ENCODE measurements around the gene TXK.

The TXK gene

GRCh38 chr4:48137846-48138245 lies 3.8 kb upstream of the TXK start:
- DNase-seq (ENCODE audit: low spot score): no peak

DNA sequence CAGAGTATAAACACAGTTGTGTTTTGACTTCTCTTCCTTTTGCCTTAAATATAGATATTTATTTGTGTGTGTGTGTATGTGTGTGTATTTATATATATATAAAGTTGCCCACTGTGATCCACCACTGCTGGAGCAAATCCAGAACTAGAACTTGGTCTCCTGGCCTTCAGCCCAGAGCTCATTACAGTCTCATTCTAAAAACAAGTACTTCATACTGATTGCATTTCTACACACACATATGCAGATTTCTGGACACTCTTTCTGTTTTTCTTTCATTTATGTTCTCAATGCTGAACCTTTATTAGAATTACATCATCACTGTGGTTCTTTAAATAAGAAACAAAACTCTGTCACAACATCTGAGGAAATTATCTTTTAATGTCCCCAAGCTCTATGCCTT lies 381 bp downstream of the TXK start:
- DNase-seq (ENCODE audit: low spot score): no peak

DNA sequence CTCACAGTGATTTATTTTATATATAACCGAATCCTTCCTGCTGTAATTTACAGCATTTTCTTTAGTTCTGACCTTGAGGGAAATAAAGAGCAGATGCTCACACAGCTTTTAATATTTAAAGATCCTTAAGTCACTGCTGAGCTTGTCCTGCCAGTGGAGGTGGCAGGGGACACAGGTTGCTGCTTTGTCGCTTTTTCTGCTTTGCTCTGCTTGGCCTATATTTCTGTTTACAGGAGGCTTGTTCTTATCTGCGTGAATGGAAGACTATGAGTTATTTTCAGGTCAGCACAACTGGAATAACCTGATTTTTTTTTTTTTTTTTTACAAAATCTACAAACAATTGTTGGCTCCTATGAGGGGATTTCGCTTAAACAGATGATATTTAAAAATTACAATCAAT lies 2.3 kb downstream of the TXK start:
- DNase-seq (ENCODE audit: low spot score): no peak

- DNase-seq (ENCODE audit: low spot score): no peak
Measured at GRCh38 chr4:48130100-48130499, 4.0 kb downstream of the TXK start.

DNA sequence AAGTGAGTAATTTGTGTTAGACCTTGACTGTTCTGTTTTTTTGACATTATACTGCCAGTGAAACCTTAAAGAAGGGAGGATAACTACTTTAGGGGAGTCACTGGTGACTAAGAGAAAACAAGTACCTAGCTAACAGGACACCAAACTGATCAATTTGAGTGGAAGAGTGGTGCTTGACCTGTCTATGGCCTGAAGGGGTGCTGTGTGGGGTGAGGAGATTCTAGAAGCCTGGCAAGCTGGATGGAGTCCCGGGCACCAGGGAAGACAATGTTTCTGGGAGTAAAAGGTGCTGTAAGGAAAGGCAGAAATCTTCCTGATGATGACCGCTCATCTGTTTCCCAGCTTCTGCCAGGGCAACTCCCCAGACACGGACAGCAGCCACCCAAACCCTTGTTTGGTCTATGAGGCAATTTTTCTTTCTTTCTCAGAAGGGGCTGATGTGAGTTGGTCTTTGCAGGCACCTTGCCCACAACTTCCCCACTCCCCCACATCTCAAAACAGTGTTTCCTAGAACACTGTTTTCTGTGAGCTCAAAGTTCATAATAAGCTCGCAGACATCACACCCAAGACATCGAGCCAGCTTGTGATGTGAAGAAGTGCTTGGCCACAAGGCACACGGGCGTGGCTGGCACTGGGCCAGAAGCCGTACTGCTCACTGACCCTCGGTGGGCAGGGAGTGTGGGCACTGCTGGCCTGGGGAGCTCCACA lies 4.6 kb downstream of the TXK start:
- no peak for DNase-seq (ENCODE audit: low spot score)

DNA sequence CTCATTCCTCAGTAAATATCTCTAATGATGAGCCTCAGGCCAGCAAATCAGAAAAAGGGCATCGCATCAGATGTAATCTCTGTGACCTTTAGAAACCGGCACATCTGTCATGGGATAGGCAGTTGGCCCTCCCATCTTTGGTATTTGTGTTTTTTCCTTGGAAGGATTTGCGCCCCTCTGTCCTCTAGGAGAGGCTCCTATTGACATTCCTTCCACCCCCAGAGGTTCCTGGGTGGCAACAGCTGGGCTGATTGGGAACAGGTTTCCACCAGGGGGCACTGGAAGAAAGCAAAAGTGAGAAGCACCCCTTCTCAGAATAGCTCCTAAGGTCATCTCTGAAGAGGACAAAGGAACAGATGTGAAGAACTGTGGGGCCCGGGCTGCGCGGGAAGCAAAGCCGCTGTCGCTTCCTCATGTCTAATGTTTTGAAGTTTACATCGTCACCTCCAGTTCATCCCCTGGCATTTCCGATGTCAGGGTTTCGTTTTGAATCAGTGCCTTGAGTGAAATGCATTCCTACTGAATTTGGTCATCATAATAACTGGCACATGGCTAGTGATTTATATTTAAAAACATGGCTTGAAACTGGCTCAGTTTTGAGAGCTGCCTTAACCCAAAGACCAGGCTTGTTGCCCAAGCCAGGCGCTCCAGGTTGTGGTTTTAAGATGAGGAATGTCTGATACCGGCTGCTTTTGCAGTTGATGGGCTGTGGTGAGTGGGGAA lies 6.2 kb downstream of the TXK start:
- DNase-seq (ENCODE audit: low spot score): peak; percentile 24

- no peak for DNase-seq (ENCODE audit: low spot score)
Measured at GRCh38 chr4:48127231-48127630, 6.8 kb downstream of the TXK start.

GRCh38 chr4:48126621-48127020 lies 7.4 kb downstream of the TXK start:
- no peak for DNase-seq (ENCODE audit: low spot score)

DNA sequence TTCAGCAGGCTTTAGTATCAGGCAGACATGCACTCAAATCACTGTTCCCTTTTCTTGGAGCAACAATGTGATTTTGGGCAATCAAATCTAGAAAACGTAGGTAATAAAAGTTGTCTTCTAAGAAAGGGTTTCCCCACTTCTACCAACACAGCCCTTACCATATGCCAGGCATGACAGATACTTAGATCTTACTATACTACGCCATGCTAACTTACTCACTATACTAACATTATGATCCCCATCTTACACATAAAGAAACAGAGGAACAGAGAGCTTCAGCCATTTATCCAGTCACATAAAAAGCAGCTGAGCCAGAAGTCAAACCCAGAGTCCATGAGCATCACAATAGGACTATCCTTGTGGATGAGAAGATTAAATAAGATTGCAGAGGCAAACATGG lies 9.2 kb downstream of the TXK start:
- DNase-seq (ENCODE audit: low spot score): no peak

- no peak for DNase-seq (ENCODE audit: low spot score)
Measured at GRCh38 chr4:48122756-48123155, 11.3 kb downstream of the TXK start.

- DNase-seq (ENCODE audit: low spot score): no peak
Measured at GRCh38 chr4:48121180-48121579, 12.9 kb downstream of the TXK start.

DNA sequence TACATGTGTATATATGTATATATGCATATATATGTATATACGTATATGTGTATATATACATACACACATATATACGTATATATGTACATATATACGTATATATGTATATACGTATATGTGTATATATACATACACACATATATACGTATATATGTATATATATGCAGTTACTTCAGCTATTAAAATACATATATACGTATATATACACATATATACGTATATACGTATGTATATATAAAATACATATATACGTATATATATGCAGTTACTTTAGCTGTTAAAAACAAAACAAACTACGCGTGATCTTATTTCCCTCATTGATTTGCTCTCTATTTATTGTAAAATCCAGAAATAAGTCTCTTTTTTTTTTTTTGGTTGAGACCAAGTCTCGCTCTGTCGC lies 13.9 kb downstream of the TXK start:
- no peak for DNase-seq (ENCODE audit: low spot score)

DNA sequence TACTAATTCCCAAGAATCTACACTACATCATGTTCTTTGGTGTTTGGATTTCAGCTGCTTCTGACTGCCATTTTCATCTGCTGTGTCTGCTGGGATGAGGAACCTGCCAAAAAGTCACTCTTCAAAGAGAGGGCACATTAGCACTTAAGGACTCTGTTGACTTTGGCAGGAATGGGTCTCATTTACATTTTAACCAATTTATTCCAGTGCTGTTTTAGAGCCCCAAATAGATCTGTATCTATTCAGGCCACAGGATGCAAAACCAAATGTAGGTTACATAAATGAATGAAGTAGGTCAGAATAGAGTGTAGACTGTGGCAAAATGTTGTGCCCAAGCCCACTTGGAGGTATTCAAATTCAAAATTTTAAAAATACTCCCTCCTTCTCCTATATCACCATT lies 14.4 kb downstream of the TXK start:
- DNase-seq (ENCODE audit: low spot score): no peak

DNA sequence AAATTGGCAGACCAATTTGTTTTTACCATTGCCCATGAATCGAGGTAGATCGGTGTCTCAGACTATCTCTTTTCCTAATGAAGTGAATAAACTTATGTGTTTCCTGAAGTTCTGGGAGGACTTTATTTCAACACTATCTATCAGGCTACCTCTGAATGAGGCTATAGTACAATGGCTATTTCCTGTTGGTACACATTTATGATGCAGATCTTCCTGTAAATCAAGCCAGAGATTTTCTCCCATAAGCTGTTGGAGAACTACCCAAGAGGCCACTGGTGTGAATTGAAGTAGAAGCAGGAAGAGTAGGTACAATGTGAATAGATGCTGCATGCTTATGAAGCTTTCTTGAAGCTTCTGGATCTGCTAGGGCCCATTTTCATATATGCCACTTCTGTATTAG lies 16.0 kb downstream of the TXK start:
- no peak for DNase-seq (ENCODE audit: low spot score)

GRCh38 chr4:48116582-48116981 lies 17.5 kb downstream of the TXK start:
- no peak for DNase-seq (ENCODE audit: low spot score)

GRCh38 chr4:48114412-48114811 lies 19.6 kb downstream of the TXK start:
- no peak for DNase-seq (ENCODE audit: low spot score)

DNA sequence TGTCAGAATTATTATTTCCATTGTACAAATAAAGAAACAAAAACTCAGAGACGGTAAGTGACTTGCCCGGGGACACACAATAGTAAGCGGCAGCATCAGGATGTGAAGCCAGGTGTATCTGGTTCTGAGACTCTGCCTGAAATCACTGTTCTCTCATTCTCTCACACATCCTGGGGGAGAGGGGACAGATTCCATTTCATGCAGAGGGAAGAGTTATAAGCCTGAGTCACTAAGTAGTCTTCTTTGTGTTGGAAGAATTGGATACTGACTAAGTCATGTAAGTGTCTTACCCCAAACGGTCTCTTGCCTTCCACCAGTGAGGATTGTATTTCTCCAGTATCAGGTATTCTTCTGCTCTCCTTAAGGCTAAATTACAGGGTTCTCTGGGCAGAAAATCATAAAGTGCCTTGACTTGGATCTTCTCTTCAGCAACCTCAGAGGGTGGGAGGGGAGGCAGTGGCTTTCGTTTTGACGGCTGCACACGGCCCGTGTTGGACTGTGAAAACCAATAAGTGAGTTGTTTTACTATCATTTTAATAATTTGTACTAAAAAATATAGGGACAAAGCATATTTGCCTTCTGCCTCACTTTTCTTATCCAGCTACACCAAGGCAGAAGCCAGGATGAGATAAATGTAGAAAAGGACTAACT lies 21.9 kb downstream of the TXK start:
- no peak for DNase-seq (ENCODE audit: low spot score)

- no peak for DNase-seq (ENCODE audit: low spot score)
Measured at GRCh38 chr4:48110452-48110978, 23.5 kb downstream of the TXK start.

GRCh38 chr4:48109413-48110263 lies 24.4 kb downstream of the TXK start:
- DNase-seq (ENCODE audit: low spot score): no peak

- DNase-seq (ENCODE audit: low spot score): no peak
Measured at GRCh38 chr4:48108309-48109073, 25.6 kb downstream of the TXK start.

- DNase-seq (ENCODE audit: low spot score): no peak
Measured at GRCh38 chr4:48105230-48105629, 28.8 kb downstream of the TXK start.
